BLaER1 (cell line): ENCODE data around the gene TTC24.

Source experiments
- H3K27ac ChIP-seq: shearing (Covaris generic); formaldehyde crosslinking; 2 replicates; pipeline ENCODE4 v1.8.1; 2022
- H3K27me3 ChIP-seq: shearing (Covaris generic); formaldehyde crosslinking; 2 replicates; pipeline ENCODE4 v1.8.1; 2022
- H3K36me3 ChIP-seq: shearing (Covaris generic); formaldehyde crosslinking; 2 replicates; pipeline ENCODE4 v1.8.1; 2022
- H3K4me1 ChIP-seq: shearing (Covaris generic); formaldehyde crosslinking; 2 replicates; pipeline ENCODE4 v1.8.1; 2022
- H3K4me2 ChIP-seq: shearing (Covaris generic); formaldehyde crosslinking; 2 replicates; pipeline ENCODE4 v1.8.1; 2022
- H3K4me3 ChIP-seq: shearing (Covaris generic); formaldehyde crosslinking; 2 replicates; pipeline ENCODE4 v1.8.1; 2022
- H3K9ac ChIP-seq: shearing (Covaris generic); formaldehyde crosslinking; 2 replicates; pipeline ENCODE4 v1.8.1; 2022
- H3K9me3 ChIP-seq: shearing (Covaris generic); formaldehyde crosslinking; 2 replicates; pipeline ENCODE4 v1.8.1; 2022
- H4K20me1 ChIP-seq: shearing (Covaris generic); formaldehyde crosslinking; 2 replicates; pipeline ENCODE4 v1.8.1; 2022
- Cebpa-rat ChIP-seq: shearing (Covaris generic); IDR thresholded peaks from 2 replicates; pipeline ENCODE4 v1.8.1; 2022

The TTC24 gene

GRCh38 chr1:156615946-156616345 lies 36.4 kb downstream of the TTC24 start:
- Histone ChIP-seq H3K36me3 (no peaks in the 10 kb centered on the region), H4K20me1 (peaks cover under 1% of the 10 kb centered on the region; the same call in 1 of the 2 replicates), H3K27me3 (peaks cover 59% of the 10 kb centered on the region), H3K4me3 (no peak overlapping the region), H3K27ac (no peak overlapping the region), H3K9ac (no peak overlapping the region), H3K4me1 (no peaks in the 10 kb centered on the region), H3K9me3 (no peaks in the 10 kb centered on the region), H3K4me2 (no peak overlapping the region)
- TF ChIP-seq Cebpa-rat: no peak

DNA sequence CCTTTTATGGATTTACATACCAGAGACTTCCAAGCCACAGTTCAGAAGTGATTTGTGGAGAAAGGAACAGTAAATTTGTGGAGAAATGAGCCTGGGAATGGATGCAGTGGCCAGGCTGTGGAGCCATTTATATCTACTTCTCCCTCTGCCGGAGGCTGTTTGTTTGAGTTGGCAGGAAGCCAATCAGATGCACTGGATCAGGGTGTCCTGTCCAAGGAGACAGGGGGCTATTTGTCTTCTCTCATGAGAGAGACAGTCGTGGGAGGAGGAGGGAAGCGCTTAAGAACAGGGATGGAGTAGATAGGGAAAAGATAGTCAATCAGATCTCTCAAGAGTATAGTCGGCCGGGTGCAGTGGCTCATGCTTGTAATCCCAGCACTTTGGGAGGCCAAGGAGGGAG lies 36.9 kb downstream of the TTC24 start:
- no peaks in the 10 kb centered on the region for H3K4me1 ChIP-seq
- H3K36me3 ChIP-seq: no peaks in the 10 kb centered on the region
- no peak overlapping the region for H3K4me2 ChIP-seq
- no peak overlapping the region for H3K27ac ChIP-seq
- peaks cover 64% of the 10 kb centered on the region for H3K27me3 ChIP-seq
- no peaks in the 10 kb centered on the region for H3K9me3 ChIP-seq
- no peak for TF ChIP-seq Cebpa-rat
- H3K4me3 ChIP-seq: no peak overlapping the region
- H3K9ac ChIP-seq: no peak overlapping the region
- H4K20me1 ChIP-seq: peaks cover 6% of the 10 kb centered on the region; the same call in 1 of the 2 replicates

DNA sequence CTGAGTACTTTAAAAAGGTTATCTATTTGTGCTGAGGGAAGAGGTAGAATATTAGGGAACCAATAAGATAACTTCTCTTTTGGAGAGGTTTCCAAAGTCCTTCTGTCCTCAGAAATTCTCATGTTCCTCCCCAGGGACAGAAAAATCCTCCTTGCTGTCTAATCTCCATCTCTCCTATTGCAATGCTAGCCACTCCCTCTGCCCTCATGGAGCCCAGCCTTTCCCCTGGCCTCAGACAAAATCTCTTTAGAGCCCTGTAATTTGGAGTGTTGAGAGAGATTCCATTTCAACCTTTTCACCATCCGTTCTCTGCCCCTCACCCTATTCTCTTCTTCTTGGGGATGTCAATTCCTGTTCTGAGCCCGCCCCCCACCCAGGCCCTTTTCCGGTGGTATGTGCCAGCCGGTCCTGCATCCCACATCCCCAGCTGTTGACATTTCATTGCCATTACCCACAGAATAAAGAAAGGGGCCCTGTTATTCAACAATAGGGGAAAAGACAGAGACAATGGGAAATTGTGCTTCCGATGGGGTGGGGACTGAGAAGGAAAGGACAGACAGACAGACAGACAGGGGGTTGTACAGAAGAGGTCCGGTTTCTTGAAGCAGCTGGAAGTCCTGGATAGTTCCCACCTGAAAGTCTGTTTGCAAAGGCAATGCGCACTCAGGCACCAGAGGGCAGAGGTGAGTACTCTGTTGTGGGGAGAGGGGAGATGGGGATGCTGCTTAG lies 39.5 kb downstream of the TTC24 start, which contains the start of gene HAPLN2:
HAPLN2 (plus strand) TSS at position 563 of the 729 bp plus-strand sequence. CDS start 4,076 bp downstream, outside the sequence.
- Histone ChIP-seq H3K36me3 (no peaks in the 10 kb centered on the region), H3K4me3 (no peak within 1 kb of the TSS), H3K4me2 (no peak within 1 kb of the TSS), H3K9me3 (no peaks in the 10 kb centered on the region), H3K4me1 (no peaks in the 10 kb centered on the region), H3K9ac (no peak within 1 kb of the TSS), H3K27me3 (peaks cover 88% of the 10 kb centered on the region), H3K27ac (no peak within 1 kb of the TSS), H4K20me1 (peaks cover 26% of the 10 kb centered on the region; the same call in 1 of the 2 replicates)
- TF ChIP-seq Cebpa-rat: no peak

DNA sequence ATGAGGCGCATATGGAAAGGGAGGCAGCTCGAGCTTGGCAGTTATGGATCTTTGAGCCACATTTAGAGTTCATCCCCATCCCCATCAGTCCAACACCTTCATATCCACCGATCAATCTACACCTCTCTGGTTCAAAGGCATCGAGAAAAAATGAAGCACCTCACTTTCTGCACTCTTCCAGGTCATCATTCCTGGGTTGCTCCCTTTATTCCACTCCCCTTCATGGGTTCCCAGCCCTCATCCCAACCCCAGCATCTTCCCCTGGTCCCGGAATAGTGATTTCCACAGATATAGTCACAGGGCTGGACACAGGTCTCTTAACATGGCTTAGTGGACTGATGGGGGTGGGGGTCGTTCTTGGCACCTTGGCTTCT lies 40.0 kb downstream of the TTC24 start:
- no peak for TF ChIP-seq Cebpa-rat
- no peak overlapping the region for H3K9ac ChIP-seq
- H4K20me1 ChIP-seq: peaks cover 31% of the 10 kb centered on the region; the same call in 1 of the 2 replicates
- no peaks in the 10 kb centered on the region for H3K9me3 ChIP-seq
- H3K4me1 ChIP-seq: no peaks in the 10 kb centered on the region
- no peak overlapping the region for H3K27ac ChIP-seq
- H3K27me3 ChIP-seq: peaks cover 88% of the 10 kb centered on the region
- no peak overlapping the region for H3K4me3 ChIP-seq
- H3K36me3 ChIP-seq: no peaks in the 10 kb centered on the region
- no peak overlapping the region for H3K4me2 ChIP-seq

GRCh38 chr1:156622581-156623297 lies 43.2 kb downstream of the TTC24 start:
- peaks cover 87% of the 10 kb centered on the region for H3K27me3 ChIP-seq
- no peak overlapping the region for H3K4me2 ChIP-seq
- no peak overlapping the region for H3K27ac ChIP-seq
- peaks cover 43% of the 10 kb centered on the region for H4K20me1 ChIP-seq
- H3K4me1 ChIP-seq: peaks cover 21% of the 10 kb centered on the region
- H3K9me3 ChIP-seq: no peaks in the 10 kb centered on the region
- no peak for TF ChIP-seq Cebpa-rat
- H3K4me3 ChIP-seq: no peak overlapping the region
- no peak overlapping the region for H3K9ac ChIP-seq
- H3K36me3 ChIP-seq: no peaks in the 10 kb centered on the region

GRCh38 chr1:156623946-156624813 lies 44.7 kb downstream of the TTC24 start:
- H3K9me3 ChIP-seq: no peaks in the 10 kb centered on the region
- H3K4me3 ChIP-seq: peak overlapping the region; percentile 53; the same call in 1 of the 2 replicates
- H3K36me3 ChIP-seq: no peaks in the 10 kb centered on the region
- no peak overlapping the region for H3K9ac ChIP-seq
- H3K4me1 ChIP-seq: peaks cover 24% of the 10 kb centered on the region
- peaks cover 43% of the 10 kb centered on the region for H4K20me1 ChIP-seq
- H3K4me2 ChIP-seq: peak overlapping the region; percentile 69
- H3K27ac ChIP-seq: no peak overlapping the region
- peaks cover 81% of the 10 kb centered on the region for H3K27me3 ChIP-seq
- TF ChIP-seq Cebpa-rat: no peak

- H3K4me2 ChIP-seq: peak overlapping the region; percentile 69
- no peaks in the 10 kb centered on the region for H3K9me3 ChIP-seq
- H4K20me1 ChIP-seq: peaks cover 43% of the 10 kb centered on the region
- H3K27ac ChIP-seq: no peak overlapping the region
- no peak for TF ChIP-seq Cebpa-rat
- peaks cover 73% of the 10 kb centered on the region for H3K27me3 ChIP-seq
- no peak overlapping the region for H3K9ac ChIP-seq
- H3K4me1 ChIP-seq: peaks cover 28% of the 10 kb centered on the region
- H3K36me3 ChIP-seq: no peaks in the 10 kb centered on the region
- H3K4me3 ChIP-seq: peak overlapping the region; percentile 53
Observed at GRCh38 chr1:156624814-156625435, 45.4 kb downstream of the TTC24 start.

GRCh38 chr1:156625436-156626078 lies 46.0 kb downstream of the TTC24 start:
- H3K9me3 ChIP-seq: no peaks in the 10 kb centered on the region
- peak overlapping the region; percentile 50 for H3K4me3 ChIP-seq
- H4K20me1 ChIP-seq: peaks cover 43% of the 10 kb centered on the region
- no peak overlapping the region for H3K27ac ChIP-seq
- peaks cover 32% of the 10 kb centered on the region for H3K4me1 ChIP-seq
- H3K36me3 ChIP-seq: no peaks in the 10 kb centered on the region
- peaks cover 71% of the 10 kb centered on the region for H3K27me3 ChIP-seq
- no peak overlapping the region for H3K9ac ChIP-seq
- TF ChIP-seq Cebpa-rat: no peak
- H3K4me2 ChIP-seq: peak overlapping the region; percentile 59

GRCh38 chr1:156626079-156626438 lies 46.5 kb downstream of the TTC24 start:
- TF ChIP-seq Cebpa-rat: no peak
- no peak overlapping the region for H3K9ac ChIP-seq
- H3K27me3 ChIP-seq: peaks cover 66% of the 10 kb centered on the region
- no peaks in the 10 kb centered on the region for H3K36me3 ChIP-seq
- peaks cover 41% of the 10 kb centered on the region for H4K20me1 ChIP-seq
- H3K9me3 ChIP-seq: no peaks in the 10 kb centered on the region
- H3K4me2 ChIP-seq: no peak overlapping the region
- no peak overlapping the region for H3K27ac ChIP-seq
- peaks cover 32% of the 10 kb centered on the region for H3K4me1 ChIP-seq
- H3K4me3 ChIP-seq: no peak overlapping the region
